H9 (cell line): ENCODE results near the gene CDC20. TPM values are rescaled to one million over a fixed set of nuclear protein-coding genes. Genes with fewer than 3 reads are reported as not detected.

Experiments used
- DNase-seq: peaks from one replicate; pipeline ENCODE4 v3.0.0-alpha.2; 2017
- H2AFZ ChIP-seq: one replicate; pipeline ENCODE4 v1.6.1; 2013; ENCODE audit warnings: mild to moderate bottlenecking, low read length, control low read depth, moderate library complexity
- H2AK5ac ChIP-seq: 2 replicates; pipeline ENCODE4 v1.6.1; 2013; ENCODE audit warnings: low read length, control low read depth, mixed read lengths; ENCODE audit not compliant: insufficient read length
- H2BK120ac ChIP-seq: one replicate; pipeline ENCODE4 v1.6.1; 2013; ENCODE audit warnings: low read depth, mild to moderate bottlenecking, low read length, control low read depth, inconsistent platforms; ENCODE audit not compliant: poor library complexity, severe bottlenecking
- H2BK12ac ChIP-seq: 2 replicates; pipeline ENCODE4 v1.6.1; 2013; ENCODE audit warnings: low read length, control low read depth, mixed read lengths, low read depth; ENCODE audit not compliant: insufficient read length
- H2BK15ac ChIP-seq: 2 replicates; pipeline ENCODE4 v1.6.1; 2013; ENCODE audit warnings: low read depth, low read length, control low read depth
- H2BK20ac ChIP-seq: one replicate; pipeline ENCODE4 v1.6.1; 2013; ENCODE audit warnings: low read depth, mild to moderate bottlenecking, low read length, control low read depth, inconsistent platforms; ENCODE audit not compliant: poor library complexity, severe bottlenecking
- H2BK5ac ChIP-seq: 2 replicates; pipeline ENCODE4 v1.6.1; 2013; ENCODE audit warnings: low read length, control low read depth, mixed read lengths; ENCODE audit not compliant: insufficient read length
- H3K14ac ChIP-seq: 2 replicates; pipeline ENCODE4 v1.6.1; 2013; ENCODE audit warnings: low read length, control low read depth; ENCODE audit not compliant: insufficient read depth
- H3K18ac ChIP-seq: 2 replicates; pipeline ENCODE4 v1.6.1; 2013; ENCODE audit warnings: low read depth, mild to moderate bottlenecking, mixed read lengths, low read length, control low read depth; ENCODE audit not compliant: insufficient read length
- H3K23ac ChIP-seq: 2 replicates; pipeline ENCODE4 v1.6.1; 2013; ENCODE audit warnings: low read length, control low read depth, mixed read lengths, low read depth; ENCODE audit not compliant: insufficient read length
- H3K23me2 ChIP-seq: 2 replicates; pipeline ENCODE4 v1.6.1; 2013; ENCODE audit warnings: low read depth, mild to moderate bottlenecking, mixed read lengths, low read length, control low read depth; ENCODE audit not compliant: insufficient read length, poor library complexity, severe bottlenecking
- H3K27ac ChIP-seq: 2 replicates; pipeline ENCODE4 v1.5.1; 2013; ENCODE audit warnings: low read length, control low read depth, mixed read lengths, low read depth; ENCODE audit not compliant: insufficient read length
- H3K27me3 ChIP-seq: 2 replicates; pipeline ENCODE4 v1.6.1; 2013; ENCODE audit warnings: low read length, control low read depth, inconsistent platforms; ENCODE audit not compliant: insufficient read depth
- H3K4ac ChIP-seq: 2 replicates; pipeline ENCODE4 v1.6.1; 2013; ENCODE audit warnings: low read depth, mild to moderate bottlenecking, control low read depth, inconsistent platforms, low read length, moderate library complexity
- H3K4me1 ChIP-seq: 2 replicates; pipeline ENCODE4 v1.6.1; 2013; ENCODE audit warnings: low read length, control low read depth, inconsistent platforms; ENCODE audit not compliant: insufficient read depth
- H3K4me2 ChIP-seq: 2 replicates; pipeline ENCODE4 v1.6.1; 2013; ENCODE audit warnings: low read length, control low read depth, mixed read lengths; ENCODE audit not compliant: insufficient read length, insufficient read depth
- H3K56ac ChIP-seq: 2 replicates; pipeline ENCODE4 v1.6.1; 2013; ENCODE audit warnings: low read depth, mild to moderate bottlenecking, mixed read lengths, low read length, control low read depth; ENCODE audit not compliant: insufficient read length
- H3K79me1 ChIP-seq: 2 replicates; pipeline ENCODE4 v1.6.1; 2013; ENCODE audit warnings: low read depth, mild to moderate bottlenecking, moderate library complexity, low read length, control low read depth, inconsistent platforms; ENCODE audit not compliant: insufficient read depth, poor library complexity, severe bottlenecking
- H3K79me2 ChIP-seq: 2 replicates; pipeline ENCODE4 v1.6.1; 2013; ENCODE audit warnings: low read length, control low read depth, inconsistent platforms; ENCODE audit not compliant: insufficient read depth
- H3K9ac ChIP-seq: 2 replicates; pipeline ENCODE4 v1.6.1; 2013; ENCODE audit warnings: low read length, control low read depth, mixed read lengths; ENCODE audit not compliant: insufficient read length; ENCODE audit errors: extremely low read depth
- H3K9me3 ChIP-seq: one replicate; pipeline ENCODE4 v1.6.1; 2013; ENCODE audit warnings: low read depth, low read length, inconsistent platforms; ENCODE audit not compliant: control insufficient read depth
- H3T11ph ChIP-seq: one replicate; pipeline ENCODE4 v1.6.1; 2013; ENCODE audit warnings: mild to moderate bottlenecking, low read length, control low read depth, inconsistent platforms
- H4K20me1 ChIP-seq: one replicate; pipeline ENCODE4 v1.6.1; 2013; ENCODE audit not compliant: control insufficient read depth, insufficient read length, insufficient read depth
- H4K5ac ChIP-seq: 2 replicates; pipeline ENCODE4 v1.6.1; 2013; ENCODE audit warnings: low read depth, mild to moderate bottlenecking, mixed read lengths, low read length, control low read depth; ENCODE audit not compliant: insufficient read length
- H4K8ac ChIP-seq: replicated peaks from 2 replicates; pipeline ENCODE4 v1.6.1; 2013; ENCODE audit warnings: low read length, control low read depth, mixed read lengths, low read depth; ENCODE audit not compliant: insufficient read length
- H4K91ac ChIP-seq: 2 replicates; pipeline ENCODE4 v1.6.1; 2013; ENCODE audit warnings: low read depth, mild to moderate bottlenecking, moderate library complexity, mixed read lengths, low read length, control low read depth; ENCODE audit not compliant: insufficient read length
- H3K27ac Mint-ChIP-seq, 3 experiments: 2 replicates in 2 of 3; 3 replicates in 1 of 3; pipeline ENCODE4 v1.8.0; 2020 to 2021; ENCODE audit warnings: mixed read lengths in 3 of 3, mild to moderate bottlenecking in 1 of 3, moderate library complexity in 1 of 3
- H3K27me3 Mint-ChIP-seq: 2 replicates; pipeline ENCODE4 v1.8.0; 2021; ENCODE audit warnings: low read depth, mild to moderate bottlenecking, moderate library complexity, mixed read lengths
- H3K36me3 Mint-ChIP-seq, 3 experiments: 2 replicates in 2 of 3; 3 replicates in 1 of 3; pipeline ENCODE4 v1.8.0; 2020 to 2021; ENCODE audit warnings: low read depth in 3 of 3, mixed read lengths in 3 of 3; ENCODE audit not compliant: insufficient read depth in 1 of 3
- H3K4me1 Mint-ChIP-seq, 2 experiments: 2 replicates each; pipeline ENCODE4 v1.8.0; 2020; ENCODE audit warnings: mixed read lengths in 2 of 2
- H3K4me3 Mint-ChIP-seq, 2 experiments: 2 replicates in 1 of 2; 3 replicates in 1 of 2; pipeline ENCODE4 v1.8.0; 2020 to 2021; ENCODE audit warnings: mild to moderate bottlenecking in 2 of 2, mixed read lengths in 2 of 2, moderate library complexity in 1 of 2
- H3K9me3 Mint-ChIP-seq, 2 experiments: 2 replicates in 1 of 2; 3 replicates in 1 of 2; pipeline ENCODE4 v1.8.0; 2020; ENCODE audit warnings: mild to moderate bottlenecking in 2 of 2, mixed read lengths in 2 of 2, moderate library complexity in 1 of 2
- WGBS: extraction: QIAGEN DNeasy Blood & Tissue Kit; methylation state at CpG from one replicate; pipeline ENCODE4 v1.1.7; 2013; ENCODE audit warnings: missing lambda C conversion rate, low lambda C conversion rate, mixed read lengths; ENCODE audit not compliant: insufficient read length; ENCODE audit errors: extremely low coverage; 5-methylcytosine and 5-hydroxymethylcytosine counted together
- total RNA-seq: library from RNA; stranded (reverse); gene quantifications from 2 replicates; pipeline ENCODE4 v1.2.1, GENCODE V29; 2021
- TF ChIP-seq, protein P1 (sequence below): fragments of 200-600 bp; sonication (generic); conservative IDR thresholded peaks from 3 replicates; pipeline ENCODE4 v1.8.0; 2021; ENCODE audit warnings: antibody characterized with exemption, mild to moderate bottlenecking

Gene CDC20
- total RNA-seq, 1 experiment from 2014 or later, result 246 TPM

DNA sequence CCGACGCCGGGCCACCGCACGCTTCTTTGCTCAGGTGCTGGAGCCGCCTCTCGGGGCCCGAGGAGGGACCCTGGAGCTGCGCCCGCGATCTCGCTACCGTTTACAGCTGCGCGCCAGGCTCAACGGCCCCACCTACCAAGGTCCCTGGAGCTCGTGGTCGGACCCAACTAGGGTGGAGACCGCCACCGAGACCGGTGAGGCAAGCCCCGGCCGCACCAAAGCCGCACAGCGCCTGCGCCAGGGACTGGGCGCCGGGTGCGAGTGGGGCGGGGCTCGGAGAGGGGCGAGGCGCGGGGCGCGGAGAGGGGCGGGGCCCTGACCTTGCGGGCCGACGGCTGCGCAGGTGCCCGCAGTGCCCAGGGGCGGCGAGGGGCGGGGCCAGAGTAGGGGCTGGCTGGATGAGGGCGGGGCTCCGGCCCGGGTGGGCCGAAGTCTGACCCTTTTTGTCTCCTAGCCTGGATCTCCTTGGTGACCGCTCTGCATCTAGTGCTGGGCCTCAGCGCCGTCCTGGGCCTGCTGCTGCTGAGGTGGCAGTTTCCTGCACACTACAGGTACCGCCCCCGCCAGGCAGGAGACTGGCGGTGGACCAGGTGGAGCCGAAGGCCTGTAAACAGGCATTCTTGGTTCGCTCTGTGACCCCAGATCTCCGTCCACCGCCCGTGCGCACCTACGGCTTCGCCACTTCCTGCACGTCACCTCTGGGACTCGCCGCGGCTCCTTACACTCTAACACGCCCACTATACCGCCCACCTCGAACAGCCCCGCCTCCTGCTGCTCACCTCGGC, 9.8 kb upstream of the CDC20 start:
- H3K9me3 Mint-ChIP-seq, result no peaks in the 10 kb centered on the region
- Histone ChIP-seq H3K27me3 (peaks cover 4% of the 10 kb centered on the region), H3K9me3 (no peaks in the 10 kb centered on the region), H2BK15ac (no peak overlapping the region), H3K14ac (peak overlapping the region; percentile 97), H3K4ac (no peak overlapping the region), H2BK12ac (no peak overlapping the region), H3K4me2 (peak overlapping the region; percentile 77), H3K4me1 (peaks cover 5% of the 10 kb centered on the region), H2BK20ac (no peak overlapping the region), H3K23me2 (peaks cover 10% of the 10 kb centered on the region), H2AK5ac (no peak overlapping the region), H3T11ph (no peak overlapping the region), H3K56ac (no peak overlapping the region), H3K79me1 (no peaks in the 10 kb centered on the region), H4K91ac (no peak overlapping the region), H3K18ac (peak overlapping the region; percentile 89), H4K20me1 (no peaks in the 10 kb centered on the region), H2BK120ac (no peak overlapping the region), H3K9ac (peak overlapping the region; percentile 81), H3K23ac (no peak overlapping the region), H3K27ac (peak overlapping the region; percentile 66), H3K79me2 (no peaks in the 10 kb centered on the region), H2BK5ac (peak overlapping the region; percentile 58), H2AFZ (no peak overlapping the region), H4K5ac (no peak overlapping the region), H4K8ac (no peak overlapping the region)
- peaks cover 32 to 50% of the 10 kb centered on the region in 2 experiments for H3K4me1 Mint-ChIP-seq
- peak overlapping the region; percentile 92 to 100 (median 100) for H3K27ac Mint-ChIP-seq
- no peaks in the 10 kb centered on the region for H3K36me3 Mint-ChIP-seq
- H3K27me3 Mint-ChIP-seq, result peaks cover 16% of the 10 kb centered on the region
- WGBS, result no CpG with 5 or more reads among the region's 72 CpGs
- DNase-seq, result peak; percentile 98
- TF ChIP-seq, protein P1, sequence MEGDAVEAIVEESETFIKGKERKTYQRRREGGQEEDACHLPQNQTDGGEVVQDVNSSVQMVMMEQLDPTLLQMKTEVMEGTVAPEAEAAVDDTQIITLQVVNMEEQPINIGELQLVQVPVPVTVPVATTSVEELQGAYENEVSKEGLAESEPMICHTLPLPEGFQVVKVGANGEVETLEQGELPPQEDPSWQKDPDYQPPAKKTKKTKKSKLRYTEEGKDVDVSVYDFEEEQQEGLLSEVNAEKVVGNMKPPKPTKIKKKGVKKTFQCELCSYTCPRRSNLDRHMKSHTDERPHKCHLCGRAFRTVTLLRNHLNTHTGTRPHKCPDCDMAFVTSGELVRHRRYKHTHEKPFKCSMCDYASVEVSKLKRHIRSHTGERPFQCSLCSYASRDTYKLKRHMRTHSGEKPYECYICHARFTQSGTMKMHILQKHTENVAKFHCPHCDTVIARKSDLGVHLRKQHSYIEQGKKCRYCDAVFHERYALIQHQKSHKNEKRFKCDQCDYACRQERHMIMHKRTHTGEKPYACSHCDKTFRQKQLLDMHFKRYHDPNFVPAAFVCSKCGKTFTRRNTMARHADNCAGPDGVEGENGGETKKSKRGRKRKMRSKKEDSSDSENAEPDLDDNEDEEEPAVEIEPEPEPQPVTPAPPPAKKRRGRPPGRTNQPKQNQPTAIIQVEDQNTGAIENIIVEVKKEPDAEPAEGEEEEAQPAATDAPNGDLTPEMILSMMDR, result no peak
- H3K4me3 Mint-ChIP-seq, result peak overlapping the region; percentile 83 to 84
